Thyroid gland (tissue), 4 donors: Measurements from ENCODE around the gene LTC4S. TPM values are rescaled to one million over a fixed set of nuclear protein-coding genes. Genes with fewer than 3 reads are reported as not detected.
A peak's percentile ranks its signal among the peaks of the same experiment; 100 is the strongest.

Experiments used
- DNase-seq, 2 donors: peaks; one replicate each; pipeline ENCODE4 v3.0.0-alpha.2; 2019
- H3K27ac ChIP-seq, 3 donors: fragments of 200-600 bp; sonication (generic); 1 replicate in 2 of 3; 2 replicates in 1 of 3; pipeline ENCODE4 v1.5.1; 2016 to 2019; ENCODE audit warnings: mild to moderate bottlenecking in 1 of 3, moderate library complexity in 1 of 3
- H3K27me3 ChIP-seq: fragments of 200-600 bp; sonication (generic); one replicate; pipeline ENCODE4 v1.5.1; 2019
- H3K36me3 ChIP-seq, 2 donors: fragments of 200-600 bp; sonication (generic); one replicate each; pipeline ENCODE4 v1.5.1; 2016 to 2019
- H3K4me1 ChIP-seq, 2 donors: fragments of 200-600 bp; sonication (generic); one replicate each; pipeline ENCODE4 v1.5.1; 2017 to 2019
- H3K4me3 ChIP-seq, 3 donors: fragments of 200-600 bp; sonication (generic); replicated peaks in 1 of 3; 1 replicate in 2 of 3; 2 replicates in 1 of 3; pipeline ENCODE4 v1.5.1; 2016; ENCODE audit warnings: mild to moderate bottlenecking in 1 of 3
- H3K9me3 ChIP-seq: fragments of 200-600 bp; sonication (generic); one replicate; pipeline ENCODE4 v1.5.1; 2017
- POLR2A ChIP-seq, 2 donors: fragments of 450-650 bp; IDR thresholded peaks; one replicate each; pipeline ENCODE4 v1.6.1; 2017; ENCODE audit warnings: antibody characterized with exemption in 2 of 2, mild to moderate bottlenecking in 2 of 2, moderate library complexity in 1 of 2
- WGBS, 2 donors: methylation state at CpG; one replicate each; pipeline ENCODE4 v1.1.5; 2017; 5-methylcytosine and 5-hydroxymethylcytosine counted together
- intact Hi-C: fragments of 100-400 bp; cut with DNase I; formaldehyde crosslinking; loops from one replicate; pipeline ENCODE4 v1.15.1; 2023
- total RNA-seq, 4 donors: library from RNA; depleted of rRNA; stranded (reverse); fragments of >200 nt; gene quantifications; one replicate each; pipeline ENCODE4 v1.2.3, GENCODE V29; 2016
- TF ChIP-seq, protein P1 (sequence below), 6 experiments: fragments of 200-600 bp in 3 of 6; fragments of 450-650 bp in 3 of 6; sonication (generic) in 3 of 6; IDR thresholded peaks; one replicate each; pipeline ENCODE4 v1.5.1; 2016 to 2019; ENCODE audit warnings: antibody characterized with exemption in 6 of 6, mild to moderate bottlenecking in 2 of 6, inconsistent platforms in 1 of 6, moderate library complexity in 1 of 6

The LTC4S gene
- total RNA-seq, 4 donors from 2014 or later: 6.4 to 28.2 (median 15.9) TPM

DNA sequence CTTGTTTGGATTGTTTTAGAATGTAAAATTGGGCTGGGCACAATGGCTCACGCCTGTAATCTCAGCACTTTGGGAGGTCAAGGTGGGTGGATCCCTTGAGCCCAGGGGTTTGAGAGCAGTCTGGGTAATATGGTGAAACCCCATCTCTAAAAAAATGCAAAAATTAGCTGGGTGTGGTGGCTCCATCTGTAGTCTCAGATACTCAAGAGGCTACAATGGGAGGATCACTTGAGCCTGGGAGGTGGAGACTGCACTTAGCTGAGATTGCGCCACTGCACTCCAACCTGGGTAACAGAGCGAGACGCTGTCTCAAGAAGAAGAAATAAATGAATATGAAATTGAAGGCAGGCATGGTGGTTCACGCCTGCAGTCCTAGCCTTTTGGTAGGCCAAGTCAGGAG lies 39.8 kb upstream of the LTC4S start:
- TF ChIP-seq POLR2A (IDR thresholded peaks at IDR 0.05): no peak
- TF ChIP-seq, protein P1, sequence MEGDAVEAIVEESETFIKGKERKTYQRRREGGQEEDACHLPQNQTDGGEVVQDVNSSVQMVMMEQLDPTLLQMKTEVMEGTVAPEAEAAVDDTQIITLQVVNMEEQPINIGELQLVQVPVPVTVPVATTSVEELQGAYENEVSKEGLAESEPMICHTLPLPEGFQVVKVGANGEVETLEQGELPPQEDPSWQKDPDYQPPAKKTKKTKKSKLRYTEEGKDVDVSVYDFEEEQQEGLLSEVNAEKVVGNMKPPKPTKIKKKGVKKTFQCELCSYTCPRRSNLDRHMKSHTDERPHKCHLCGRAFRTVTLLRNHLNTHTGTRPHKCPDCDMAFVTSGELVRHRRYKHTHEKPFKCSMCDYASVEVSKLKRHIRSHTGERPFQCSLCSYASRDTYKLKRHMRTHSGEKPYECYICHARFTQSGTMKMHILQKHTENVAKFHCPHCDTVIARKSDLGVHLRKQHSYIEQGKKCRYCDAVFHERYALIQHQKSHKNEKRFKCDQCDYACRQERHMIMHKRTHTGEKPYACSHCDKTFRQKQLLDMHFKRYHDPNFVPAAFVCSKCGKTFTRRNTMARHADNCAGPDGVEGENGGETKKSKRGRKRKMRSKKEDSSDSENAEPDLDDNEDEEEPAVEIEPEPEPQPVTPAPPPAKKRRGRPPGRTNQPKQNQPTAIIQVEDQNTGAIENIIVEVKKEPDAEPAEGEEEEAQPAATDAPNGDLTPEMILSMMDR (IDR thresholded peaks at IDR 0.05): no peak
- H3K4me1 ChIP-seq: peaks cover 18 to 32% of the 10 kb centered on the region in 2 donors
- DNase-seq: peak; percentile 44 to 45
- no peaks in the 10 kb centered on the region for H3K36me3 ChIP-seq
- no peak overlapping the region for H3K4me3 ChIP-seq
- H3K27ac ChIP-seq: no peak overlapping the region
- intact Hi-C loops: no loop called here
- H3K9me3 ChIP-seq: no peaks in the 10 kb centered on the region
- H3K27me3 ChIP-seq: no peaks in the 10 kb centered on the region
- 69 to 79% methylated on average over 5 of the region's 5 CpGs for WGBS, 2 donors

DNA sequence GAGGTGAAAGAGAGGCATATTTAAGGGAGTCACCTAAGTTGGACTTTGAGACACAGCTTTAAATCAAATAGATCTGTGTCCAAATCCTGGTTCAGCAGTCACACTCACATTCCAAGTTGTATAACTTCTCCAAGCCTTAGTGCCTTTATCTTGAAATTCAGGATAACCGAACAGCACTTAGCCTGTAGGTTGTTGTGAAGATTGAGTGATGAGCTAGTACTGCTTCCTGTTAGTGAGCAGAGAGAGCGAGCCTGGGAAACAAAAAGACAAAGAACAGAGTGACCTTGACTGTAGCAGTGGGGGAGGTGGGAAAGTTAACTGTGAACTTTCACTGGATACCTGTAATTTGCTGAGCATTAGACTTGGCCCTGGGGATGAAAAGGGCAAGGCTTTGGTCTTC lies 38.8 kb upstream of the LTC4S start:
- WGBS, 2 donors: 41 to 45% methylated on average over 2 of the region's 2 CpGs
- DNase-seq: no peak
- intact Hi-C loops: no loop called here
- no peak overlapping the region for H3K4me3 ChIP-seq
- no peaks in the 10 kb centered on the region for H3K27me3 ChIP-seq
- H3K9me3 ChIP-seq: no peaks in the 10 kb centered on the region
- peaks cover 18 to 27% of the 10 kb centered on the region in 2 donors for H3K4me1 ChIP-seq
- TF ChIP-seq, protein P1 (IDR thresholded peaks at IDR 0.05): no peak
- TF ChIP-seq POLR2A (IDR thresholded peaks at IDR 0.05): no peak
- H3K36me3 ChIP-seq: no peaks in the 10 kb centered on the region
- peak overlapping the region in 2 of 3 donors; percentile 1 to 5 for H3K27ac ChIP-seq

DNA sequence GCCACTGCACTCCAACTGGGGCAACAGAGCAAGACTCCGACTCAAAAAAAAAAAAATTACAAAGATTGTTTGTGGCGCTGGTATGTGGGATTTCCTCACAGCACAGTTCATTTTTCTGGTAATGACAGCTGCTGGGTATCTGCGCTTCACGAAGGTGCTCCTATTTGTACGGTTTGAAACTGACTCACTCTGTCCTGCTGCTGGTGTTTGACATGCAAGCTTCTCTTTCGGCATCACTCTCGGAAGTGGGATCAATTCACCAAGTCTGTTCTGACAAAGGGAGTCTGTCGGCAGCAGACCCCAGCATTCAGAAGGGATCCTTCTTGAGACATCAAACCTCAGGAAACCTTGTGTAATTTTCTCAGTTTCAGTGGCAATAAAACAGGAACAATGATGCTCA lies 34.8 kb upstream of the LTC4S start:
- WGBS, 2 donors: 91 to 97% methylated on average over 8 of the region's 8 CpGs
- H3K27ac ChIP-seq: no peak overlapping the region
- H3K9me3 ChIP-seq: no peaks in the 10 kb centered on the region
- intact Hi-C loops: no loop called here
- TF ChIP-seq POLR2A (IDR thresholded peaks at IDR 0.05): no peak
- TF ChIP-seq, protein P1 (IDR thresholded peaks at IDR 0.05): no peak
- no peak overlapping the region for H3K4me3 ChIP-seq
- no peaks in the 10 kb centered on the region for H3K36me3 ChIP-seq
- no peaks in the 10 kb centered on the region for H3K27me3 ChIP-seq
- peaks cover 44 to 46% of the 10 kb centered on the region in 2 donors for H3K4me1 ChIP-seq
- no peak for DNase-seq

DNA sequence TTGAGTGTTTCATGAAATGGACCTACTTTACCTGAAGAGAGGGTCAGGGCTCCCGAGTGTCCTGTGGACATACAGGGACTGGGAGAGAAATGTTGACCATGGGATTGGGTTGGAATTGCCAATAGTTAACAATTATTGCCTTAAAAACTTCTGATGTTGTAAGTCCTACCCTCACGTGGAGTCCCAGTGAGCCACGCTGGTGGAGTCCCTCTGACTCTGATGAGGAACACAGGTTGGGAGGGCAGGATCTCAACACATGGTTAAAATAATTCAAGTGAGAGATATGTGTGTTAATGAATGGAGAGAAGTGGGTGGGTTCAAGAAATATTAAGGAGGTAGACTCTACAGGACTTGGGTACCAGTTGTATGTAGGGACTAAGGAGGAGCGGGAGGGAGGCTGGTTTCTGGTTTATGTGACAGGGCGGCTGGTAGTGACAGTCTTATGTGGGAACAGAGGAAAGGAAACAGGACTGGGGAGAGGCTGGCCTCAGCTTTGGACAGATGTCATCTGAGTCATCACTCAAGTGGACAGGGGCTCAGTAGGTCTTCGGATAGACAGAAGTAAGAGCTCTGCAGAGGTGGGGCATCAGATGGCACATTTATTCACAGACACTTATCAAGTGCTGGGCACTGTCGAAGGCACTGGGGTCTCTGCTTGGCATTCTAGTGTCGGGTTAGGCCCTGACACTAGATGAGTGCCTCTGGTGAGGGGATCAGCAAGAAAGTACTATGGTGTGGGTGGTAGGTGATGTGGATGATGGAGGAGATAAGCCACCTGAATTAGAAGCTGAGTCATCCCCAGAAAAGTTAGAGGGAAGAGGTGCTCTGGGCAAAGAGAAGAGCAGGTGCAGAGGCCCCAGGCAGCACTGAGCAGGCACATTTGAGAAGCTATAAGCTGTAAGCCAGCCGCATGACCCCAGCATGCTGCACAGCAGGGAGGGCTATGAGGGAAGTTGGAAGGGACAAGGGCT lies 33.9 kb upstream of the LTC4S start:
- Histone ChIP-seq H3K9me3 (no peaks in the 10 kb centered on the region), H3K4me3 (no peak overlapping the region), H3K27me3 (no peaks in the 10 kb centered on the region), H3K4me1 (peaks cover 36 to 40% of the 10 kb centered on the region in 2 donors), H3K27ac (no peak overlapping the region), H3K36me3 (no peaks in the 10 kb centered on the region)
- no peak for TF ChIP-seq POLR2A (IDR thresholded peaks at IDR 0.05)
- TF ChIP-seq, protein P1 (IDR thresholded peaks at IDR 0.05): no peak
- no peak for DNase-seq
- intact Hi-C loops: loop anchor here (5.0 kb wide), 1 partner anchor 37 kb away; no protein-coding TSS in a partner anchor
- 85 to 90% methylated on average over 9 of the region's 9 CpGs for WGBS, 2 donors
